Measurements from ENCODE around the gene HOXA7.
A peak's percentile ranks its signal among the peaks of the same experiment; 100 is the strongest.

Gene HOXA7

DNA sequence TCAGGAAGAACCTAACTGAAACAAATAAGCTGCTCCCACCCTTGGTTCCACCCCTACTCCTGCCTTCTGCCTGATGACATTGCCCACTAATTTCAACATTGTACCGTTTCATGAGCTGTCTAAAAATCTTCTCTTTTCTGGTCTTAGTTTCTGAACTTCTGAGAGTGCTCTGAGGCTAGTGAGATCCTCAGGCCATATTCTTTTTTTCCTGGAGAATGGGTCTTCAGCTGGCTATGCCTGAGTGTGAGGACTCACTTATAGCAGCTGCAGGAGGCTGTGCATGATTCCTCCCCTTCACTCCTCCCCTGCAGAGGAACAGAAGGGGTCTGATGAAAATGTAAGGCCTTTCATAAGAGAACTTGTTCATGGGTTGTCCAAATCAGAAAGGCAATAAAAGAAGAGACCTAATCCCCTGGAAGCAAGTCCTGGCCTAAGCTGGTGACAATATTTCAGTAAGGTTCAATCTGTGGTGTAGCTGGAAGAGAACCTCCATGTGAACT is 37.0 kb downstream of the HOXA7 start:
- no peaks in the 10 kb centered on the region for H3K9me3 ChIP-seq (ENCODE audit: control insufficient read depth, insufficient read depth, low read depth, low read length)
- no peak for TF ChIP-seq ZNF792 (tag by site-specific recombination; IDR thresholded peaks at IDR 0.05)
- peak; percentile 47 for TF ChIP-seq ZNF341 (tag by site-specific recombination; IDR thresholded peaks at IDR 0.05; ENCODE audit: low read depth)
- 0 out of 2 replicates have a peak, but pooled peaks have one; percentile 31 for TF ChIP-seq PRDM1 (tag by site-specific recombination; IDR thresholded peaks at IDR 0.05)
- no peak for TF ChIP-seq ZNF214 (tag by site-specific recombination; IDR thresholded peaks at IDR 0.05; ENCODE audit: borderline replicate concordance)
- TF ChIP-seq ZIC2 (tag by site-specific recombination; IDR thresholded peaks at IDR 0.05), result peak; percentile 23; the same call in 1 of the 2 replicates
- TF ChIP-seq GLIS1 (tag by site-specific recombination; IDR thresholded peaks at IDR 0.05), result peak; percentile 76
- TF ChIP-seq ZNF335 (tag by site-specific recombination; conservative IDR thresholded peaks at IDR 0.05), result peak; percentile 35; the same call in 1 of the 2 replicates
- peak; percentile 86 for TF ChIP-seq ZBTB17 (tag by site-specific recombination; IDR thresholded peaks at IDR 0.05)
- no peak for TF ChIP-seq ZNF239 (tag by site-specific recombination; IDR thresholded peaks at IDR 0.05)
- no peak for TF ChIP-seq ZNF121 (tag by site-specific recombination; IDR thresholded peaks at IDR 0.05)
- POLR2A ChIA-PET, result interaction anchor here (1.0 to 1.4 kb wide), 2 partner anchors 11 to 65 kb away, joined by 3 to 5 read pairs; partner anchors contain the start of genes HOXA11 and HOXA4
- CTCF ChIA-PET, result interaction anchor here (0.5 to 2.1 kb wide), 4 partner anchors 9 to 433 kb away, joined by 4 to 6 read pairs (median 5); partner anchors contain the start of gene HOXA5
- H3K36me3 ChIP-seq (ENCODE audit: control insufficient read depth in 2 of 2, insufficient read depth in 1 of 2, low read length in 2 of 2), result peaks cover 0 to 28% of the 10 kb centered on the region in 2 experiments; a peak in 1 of 3 replicates
- H3K27ac ChIP-seq (ENCODE audit: extremely low read depth, low read depth, low read length), result no peak overlapping the region
- H3K4me3 ChIP-seq (ENCODE audit: low read depth, low read length), result no peak overlapping the region
- peaks cover 37% of the 10 kb centered on the region for H3K4me1 ChIP-seq (ENCODE audit: control insufficient read depth, insufficient read depth, low read length)

DNA sequence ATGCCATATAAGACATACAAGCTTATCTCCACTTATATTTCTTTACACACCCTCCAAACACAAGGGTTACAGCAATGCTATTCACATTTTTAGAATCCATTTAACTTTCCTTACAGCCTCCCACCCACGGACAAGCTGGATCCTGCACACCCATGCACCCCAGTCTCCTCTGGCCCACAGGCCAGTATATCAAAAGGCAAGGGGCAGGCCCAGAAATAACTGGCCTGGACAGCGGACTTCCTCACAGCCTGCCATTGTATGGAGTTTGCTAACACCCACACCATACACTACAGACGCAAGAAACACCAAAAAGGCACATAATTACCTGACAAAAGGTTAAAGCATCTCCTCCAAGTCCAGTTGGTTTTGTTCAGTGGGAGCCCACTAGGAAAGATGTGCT is 37.9 kb downstream of the HOXA7 start:
- no peak overlapping the region for H3K4me3 ChIP-seq (ENCODE audit: low read depth, low read length)
- POLR2A ChIA-PET, result interaction anchor here (1.1 to 2.9 kb wide), 2 partner anchors 9 to 22 kb away, joined by 3 to 9 read pairs; partner anchors contain the start of gene HOXA1
- TF ChIP-seq ZBTB8A (tag by site-specific recombination; IDR thresholded peaks at IDR 0.05) (no peak), ZFHX2 (tag by site-specific recombination; conservative IDR thresholded peaks at IDR 0.05) (peak; percentile 48), ZNF837 (tag by site-specific recombination; IDR thresholded peaks at IDR 0.05) (no peak), ZNF623 (tag by site-specific recombination; IDR thresholded peaks at IDR 0.05) (no peak)
- H3K9me3 ChIP-seq (ENCODE audit: control insufficient read depth, insufficient read depth, low read depth, low read length), result no peaks in the 10 kb centered on the region
- H3K4me1 ChIP-seq (ENCODE audit: control insufficient read depth, insufficient read depth, low read length), result peaks cover 39% of the 10 kb centered on the region
- H3K36me3 ChIP-seq (ENCODE audit: control insufficient read depth in 2 of 2, insufficient read depth in 1 of 2, low read length in 2 of 2), result peaks cover 0 to 22% of the 10 kb centered on the region in 2 experiments; a peak in 1 of 3 replicates
- CTCF ChIA-PET, result interaction anchor here (0.5 to 1.3 kb wide), 2 partner anchors 12 to 268 kb away, joined by 3 to 5 read pairs; partner anchors contain the start of gene HOXA4
- no peak overlapping the region for H3K27ac ChIP-seq (ENCODE audit: extremely low read depth, low read depth, low read length)

DNA sequence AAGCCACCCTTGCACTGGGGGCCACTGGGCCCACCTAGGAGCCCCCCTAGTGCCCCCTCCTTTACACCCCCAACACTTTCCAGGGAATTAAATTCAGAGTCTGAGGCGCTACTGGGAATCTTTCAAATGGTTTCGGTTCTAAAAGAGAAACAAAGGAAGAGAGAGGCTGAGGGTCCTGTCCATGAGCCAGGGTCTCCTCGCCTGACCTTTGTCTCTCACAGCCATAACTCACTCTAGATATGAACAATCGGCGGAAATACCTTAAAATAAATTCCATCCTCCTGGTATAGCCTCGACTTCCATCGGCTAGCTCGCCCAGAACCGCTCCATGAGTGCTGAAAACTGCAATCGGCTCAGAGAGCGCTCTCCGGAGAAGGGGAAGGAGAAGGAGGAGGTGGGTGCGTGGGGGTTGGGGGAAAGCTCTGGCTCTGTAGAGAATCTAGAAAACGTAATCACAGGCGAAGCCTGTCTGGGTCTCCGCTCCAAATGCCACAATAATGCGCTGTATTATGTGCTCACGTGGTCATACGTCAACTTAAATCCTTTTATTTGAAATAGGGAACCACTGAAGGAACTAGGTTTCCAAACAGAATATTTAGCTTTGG is 38.5 kb downstream of the HOXA7 start:
- CTCF ChIA-PET, result interaction anchor here (1.3 kb wide), 1 partner anchor 13 kb away, joined by 3 read pairs; the partner anchor contains the start of gene HOXA4
- H3K27ac ChIP-seq (ENCODE audit: extremely low read depth, low read depth, low read length), result peak overlapping the region; percentile 99; the same call in 1 of the 2 replicates
- H3K4me1 ChIP-seq (ENCODE audit: control insufficient read depth, insufficient read depth, low read length), result peaks cover 39% of the 10 kb centered on the region
- no peak overlapping the region for H3K4me3 ChIP-seq (ENCODE audit: low read depth, low read length)
- TF ChIP-seq ZBTB20 (tag by site-specific recombination; IDR thresholded peaks at IDR 0.05) (peak; percentile 47), ZNF16 (tag by site-specific recombination; IDR thresholded peaks at IDR 0.05; ENCODE audit: low read depth) (no peak)
- POLR2A ChIA-PET, result interaction anchor here (1.1 to 2.9 kb wide), 2 partner anchors 10 to 21 kb away, joined by 3 to 9 read pairs; partner anchors contain the start of gene HOXA1
- H3K9me3 ChIP-seq (ENCODE audit: control insufficient read depth, insufficient read depth, low read depth, low read length), result no peaks in the 10 kb centered on the region
- peaks cover 0 to 22% of the 10 kb centered on the region in 2 experiments; a peak in 1 of 3 replicates for H3K36me3 ChIP-seq (ENCODE audit: control insufficient read depth in 2 of 2, insufficient read depth in 1 of 2, low read length in 2 of 2)
